ENCODE data around the gene TMX1.

The TMX1 gene

GRCh38 chr14:51293149-51293911 lies 53.3 kb downstream of the TMX1 start:
- DNase-seq (ENCODE audit: low read depth) = no peak

GRCh38 chr14:51293912-51294389 lies 53.9 kb downstream of the TMX1 start:
- no peak for DNase-seq (ENCODE audit: low read depth)

GRCh38 chr14:51294951-51295525 lies 55.0 kb downstream of the TMX1 start:
- no peak for DNase-seq (ENCODE audit: low read depth)

GRCh38 chr14:51295646-51296263 lies 55.7 kb downstream of the TMX1 start:
- DNase-seq (ENCODE audit: low read depth) = no peak

GRCh38 chr14:51297066-51297465 lies 57.0 kb downstream of the TMX1 start:
- DNase-seq (ENCODE audit: low read depth) = no peak

- DNase-seq (ENCODE audit: low read depth) = no peak
Measured at GRCh38 chr14:51298895-51299294, 58.8 kb downstream of the TMX1 start.

- DNase-seq (ENCODE audit: low read depth) = no peak
Measured at GRCh38 chr14:51302295-51303030, 62.4 kb downstream of the TMX1 start.

GRCh38 chr14:51304438-51304837 lies 64.4 kb downstream of the TMX1 start:
- no peak for DNase-seq (ENCODE audit: low read depth)

GRCh38 chr14:51304941-51305340 lies 64.9 kb downstream of the TMX1 start:
- DNase-seq (ENCODE audit: low read depth) = peak; percentile 57

GRCh38 chr14:51305751-51306150 lies 65.7 kb downstream of the TMX1 start:
- DNase-seq (ENCODE audit: low read depth) = no peak
